Activated CD4-positive, CD25-positive, alpha-beta regulatory T cell treated with anti-CD3 and anti-CD28 coated beads, Interleukin-2, amount 50 U/mL, for 72 hours (primary cell): Measurements from ENCODE around the gene ERAP2.
"Not testable (repeated sequence)": the region's sequence is repeated elsewhere in the genome, so short reads cannot be mapped to it uniquely, and the experiment has no call there.

Source experiments
- DNase-seq: peaks from one replicate; pipeline ENCODE4 v3.0.0; 2021

Gene ERAP2

GRCh38 chr5:96903300-96903699 lies 27.0 kb downstream of the ERAP2 start:
- DNase-seq, result no peak

- no peak for DNase-seq
These were observed 28.0 kb downstream of the ERAP2 start for GRCh38 chr5:96904054-96904931.

GRCh38 chr5:96905864-96906263 lies 29.6 kb downstream of the ERAP2 start:
- DNase-seq, result no peak

GRCh38 chr5:96909003-96909402 lies 32.7 kb downstream of the ERAP2 start:
- DNase-seq, result no peak

- DNase-seq, result no peak
These were observed 33.1 kb downstream of the ERAP2 start for GRCh38 chr5:96909435-96909834.

- DNase-seq, result no peak
These were observed 34.8 kb downstream of the ERAP2 start for GRCh38 chr5:96911139-96911538.

- DNase-seq, result no peak
These were observed 36.9 kb downstream of the ERAP2 start for GRCh38 chr5:96913233-96913632.

GRCh38 chr5:96919754-96920197 lies 43.5 kb downstream of the ERAP2 start:
- DNase-seq, result no peak

- DNase-seq, result no peak
These were observed 44.5 kb downstream of the ERAP2 start for GRCh38 chr5:96920744-96921355.

GRCh38 chr5:96922499-96923244 lies 46.4 kb downstream of the ERAP2 start:
- DNase-seq, result no peak

- DNase-seq, result no peak
These were observed 47.7 kb downstream of the ERAP2 start for GRCh38 chr5:96924016-96924443.

- DNase-seq, result no peak
These were observed 50.0 kb downstream of the ERAP2 start for GRCh38 chr5:96926276-96926675.

GRCh38 chr5:96927008-96927407 lies 50.7 kb downstream of the ERAP2 start:
- no peak for DNase-seq

- DNase-seq, result no peak
These were observed 52.8 kb downstream of the ERAP2 start for GRCh38 chr5:96928931-96929708.

- DNase-seq, result no peak
These were observed 53.8 kb downstream of the ERAP2 start for GRCh38 chr5:96930058-96930457.

GRCh38 chr5:96930589-96930988 lies 54.3 kb downstream of the ERAP2 start:
- no peak for DNase-seq

GRCh38 chr5:96931037-96931436 lies 54.7 kb downstream of the ERAP2 start:
- DNase-seq, result not testable (repeated sequence)

GRCh38 chr5:96931605-96932004 lies 55.3 kb downstream of the ERAP2 start:
- DNase-seq, result no peak

GRCh38 chr5:96932026-96932425 lies 55.7 kb downstream of the ERAP2 start:
- DNase-seq, result no peak

- DNase-seq, result no peak
These were observed 57.7 kb downstream of the ERAP2 start for GRCh38 chr5:96933764-96934707.

GRCh38 chr5:96934708-96935558 lies 58.6 kb downstream of the ERAP2 start:
- DNase-seq, result peak; percentile 94
